ENCODE results near the gene ASIC2.

The ASIC2 gene

GRCh38 chr17:33057564-33057963, 235.5 kb downstream of the ASIC2 start:
- no peak for DNase-seq (ENCODE audit: low spot score)

DNA sequence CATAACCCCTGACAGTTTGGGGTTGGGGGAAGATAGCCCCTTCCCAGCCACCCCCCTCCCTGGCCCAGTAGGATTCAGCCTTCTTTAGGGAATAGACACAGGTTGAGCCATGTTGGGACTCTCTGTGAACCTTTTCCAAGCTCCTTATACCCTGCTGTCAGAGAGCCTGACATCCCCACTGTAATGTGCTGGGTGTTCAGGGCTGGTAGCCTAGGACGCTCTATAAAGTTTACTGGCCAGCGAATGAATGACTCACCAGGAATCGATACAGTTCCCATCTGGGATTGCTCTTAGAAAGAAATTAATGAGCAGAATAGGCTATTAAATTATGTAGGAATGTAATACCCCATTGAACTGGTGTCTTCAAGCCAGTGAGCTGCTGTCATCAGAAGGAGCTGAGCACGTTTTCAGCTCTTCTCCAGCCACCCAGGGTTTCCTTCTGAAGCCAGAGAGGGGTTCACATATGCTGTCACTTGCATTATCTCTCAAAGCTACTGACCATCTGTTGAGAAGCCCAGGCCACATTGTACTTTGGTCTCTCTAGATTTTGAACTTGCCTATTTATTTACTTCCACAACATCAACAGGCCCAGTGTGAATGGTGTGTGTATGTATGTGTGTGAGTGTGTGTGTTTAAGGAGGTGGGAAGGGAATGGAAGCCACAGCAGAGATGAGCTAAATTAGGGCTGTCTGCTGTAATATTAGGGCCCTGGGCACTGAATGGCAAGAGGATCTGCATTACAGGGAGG, 236.5 kb downstream of the ASIC2 start:
- no peak for DNase-seq (ENCODE audit: low spot score)

GRCh38 chr17:33055746-33056145, 237.3 kb downstream of the ASIC2 start:
- no peak for DNase-seq (ENCODE audit: low spot score)

- no peak for DNase-seq (ENCODE audit: low spot score)
These were observed 237.9 kb downstream of the ASIC2 start for GRCh38 chr17:33055171-33055611.

DNA sequence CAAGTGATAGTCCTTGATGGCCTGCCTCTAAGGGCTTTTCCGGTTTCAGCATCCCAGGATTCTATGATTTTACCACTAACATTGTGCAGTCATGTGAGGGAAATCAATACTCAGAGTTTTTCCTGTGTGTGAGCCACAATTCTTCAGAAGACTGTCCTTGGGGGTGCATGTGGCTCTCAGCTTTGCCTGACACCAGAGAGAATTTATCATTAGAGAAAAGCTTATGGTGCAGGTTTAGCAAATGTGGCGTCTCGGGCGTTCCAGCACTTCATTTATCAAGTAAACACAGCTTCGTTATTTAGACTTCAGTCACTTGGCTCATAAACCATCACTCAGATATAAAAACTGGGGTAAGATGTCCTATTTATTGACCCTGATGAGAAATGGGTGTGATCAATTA, 238.7 kb downstream of the ASIC2 start:
- no peak for DNase-seq (ENCODE audit: low spot score)

GRCh38 chr17:33053676-33054075, 239.4 kb downstream of the ASIC2 start:
- DNase-seq (ENCODE audit: low spot score), result no peak

GRCh38 chr17:33052856-33053255, 240.2 kb downstream of the ASIC2 start:
- no peak for DNase-seq (ENCODE audit: low spot score)

DNA sequence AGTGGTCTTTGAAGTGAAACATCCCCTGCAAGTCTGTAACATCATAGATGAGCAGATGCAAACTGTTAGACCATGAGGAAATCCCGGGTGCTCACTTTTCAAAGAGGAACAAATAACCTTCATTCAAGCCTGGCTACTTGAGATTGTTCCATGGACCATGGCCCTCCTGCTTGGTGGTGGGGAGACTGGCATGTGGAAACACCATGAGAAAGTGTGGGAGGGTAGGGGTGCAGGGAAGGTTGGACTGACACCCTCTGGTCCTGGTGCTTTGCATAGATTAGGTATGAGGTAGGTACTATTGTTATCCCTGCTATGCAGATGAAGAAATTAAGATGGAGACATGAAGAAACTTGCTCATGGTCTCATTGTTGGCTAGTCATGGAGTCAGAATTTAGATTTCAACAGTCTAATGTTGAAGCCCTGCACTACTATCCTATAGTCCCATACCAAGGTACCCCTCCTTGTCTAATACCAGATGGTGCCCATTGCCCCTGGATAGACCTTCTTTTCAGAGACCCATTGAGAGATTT, 242.4 kb downstream of the ASIC2 start:
- DNase-seq (ENCODE audit: low spot score), result no peak

DNA sequence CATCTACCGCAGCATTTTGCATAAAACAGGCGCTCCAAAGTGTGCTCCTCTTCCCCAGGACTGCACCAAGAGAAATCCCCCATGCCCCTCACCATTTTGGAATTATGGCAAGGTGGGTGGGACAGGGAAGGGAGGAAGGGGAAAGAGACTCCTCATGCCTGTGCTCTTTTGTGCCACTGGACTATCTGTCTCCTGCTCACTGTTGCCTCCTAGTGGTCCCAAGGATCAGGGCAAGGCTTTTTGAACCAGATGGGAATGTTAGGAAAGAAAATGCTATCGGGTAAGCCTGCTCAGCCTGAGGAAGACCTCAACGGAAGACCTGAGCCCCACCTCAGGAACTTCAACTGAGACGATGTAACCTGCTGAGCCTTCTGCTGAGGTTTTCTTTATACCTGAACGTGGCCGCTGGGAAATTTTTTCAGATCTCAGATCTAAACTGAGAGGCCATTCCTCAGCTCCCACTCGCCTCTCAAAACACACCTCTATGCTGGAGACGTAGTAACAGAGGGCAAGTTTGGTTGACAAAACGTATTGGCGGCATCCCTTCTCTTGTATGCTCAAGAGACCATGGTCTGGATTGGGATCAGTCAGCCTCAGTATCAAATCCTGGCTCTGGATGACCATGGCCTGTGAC, 243.2 kb downstream of the ASIC2 start:
- no peak for DNase-seq (ENCODE audit: low spot score)

DNA sequence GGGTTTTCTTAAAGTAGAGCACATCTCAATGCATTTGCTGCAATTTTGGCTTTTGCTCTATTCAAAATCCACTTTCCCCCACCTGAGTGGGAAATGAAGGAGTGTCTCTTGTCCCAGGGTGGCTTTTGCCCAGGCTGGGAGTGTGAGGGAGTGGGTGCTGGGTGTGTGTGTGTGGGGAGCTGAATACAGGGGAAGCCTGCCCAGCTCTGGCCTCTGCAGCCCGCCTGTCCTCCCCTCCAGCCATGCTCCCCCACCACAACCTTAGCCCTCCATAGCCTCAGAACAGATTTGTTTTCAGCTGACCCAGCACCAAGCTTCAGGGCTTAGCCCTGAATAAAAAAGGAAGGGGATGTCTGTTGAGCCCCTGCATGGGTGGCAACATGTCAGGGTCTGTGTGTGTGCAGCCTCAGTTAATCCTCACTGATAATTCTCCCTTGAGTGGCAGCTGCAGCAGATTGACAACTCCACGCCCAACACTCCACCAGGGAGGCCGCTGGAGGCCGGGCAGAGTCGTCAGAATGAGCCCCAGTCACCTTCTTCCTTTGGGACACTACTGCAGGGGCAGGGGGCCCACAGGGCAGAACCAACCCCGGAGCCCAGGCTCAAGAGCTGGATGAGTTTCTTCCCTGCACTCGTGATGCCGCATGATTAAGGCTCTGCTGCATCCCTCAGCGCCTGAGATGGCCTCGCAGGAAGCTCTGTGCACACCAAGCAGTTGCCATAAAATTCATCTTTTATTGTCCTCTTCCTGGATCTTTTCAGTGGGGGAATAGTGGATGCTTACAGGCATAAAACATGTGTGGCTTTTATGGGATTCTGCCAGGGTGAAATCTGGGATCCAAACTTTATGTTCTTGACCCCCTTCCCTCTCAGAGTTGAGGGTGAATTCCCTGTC, 246.5 kb downstream of the ASIC2 start:
- no peak for DNase-seq (ENCODE audit: low spot score)

GRCh38 chr17:33045216-33045615, 247.9 kb downstream of the ASIC2 start:
- DNase-seq (ENCODE audit: low spot score), result no peak

GRCh38 chr17:33044771-33045170, 248.3 kb downstream of the ASIC2 start:
- DNase-seq (ENCODE audit: low spot score), result no peak

DNA sequence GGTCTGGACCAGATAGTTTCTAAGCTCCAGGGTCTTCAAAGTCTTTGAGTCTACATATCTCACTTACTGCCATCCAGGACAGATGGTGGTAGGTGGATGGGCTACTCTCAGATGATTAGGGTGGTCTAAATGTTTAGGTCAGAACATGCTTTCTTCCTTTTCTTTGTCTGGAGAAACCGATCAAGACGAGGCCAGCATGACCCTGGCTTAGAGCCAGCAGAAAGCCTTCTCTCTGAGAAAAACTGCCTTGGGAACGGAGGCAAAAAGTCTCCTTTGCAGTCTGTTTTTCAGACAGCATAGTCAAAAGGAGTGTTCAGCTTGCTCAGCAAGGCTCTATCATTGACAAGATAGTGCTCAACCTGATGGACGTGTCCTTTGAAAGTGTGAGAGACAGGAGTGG, 252.6 kb downstream of the ASIC2 start:
- no peak for DNase-seq (ENCODE audit: low spot score)

DNA sequence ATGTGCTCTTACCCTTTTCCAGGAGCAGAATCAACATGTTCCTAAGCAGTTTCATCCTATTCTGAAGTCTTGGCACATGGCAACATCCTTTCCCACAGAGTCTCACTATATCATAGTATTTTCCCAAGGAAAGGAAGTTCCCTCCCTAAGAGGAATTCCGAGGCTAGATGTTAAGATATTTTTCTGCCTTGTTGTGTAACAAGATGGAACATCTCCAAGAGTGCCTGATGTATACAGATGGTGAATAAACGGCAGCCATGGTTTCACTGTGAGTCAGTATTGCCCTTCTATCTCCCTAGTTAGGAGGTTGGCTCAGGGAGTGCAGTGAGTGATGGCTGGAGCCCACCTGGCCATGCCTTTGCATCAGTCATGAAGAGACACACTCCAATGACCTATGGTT, 253.2 kb downstream of the ASIC2 start:
- no peak for DNase-seq (ENCODE audit: low spot score)

- DNase-seq (ENCODE audit: low spot score), result no peak
These were observed 254.4 kb downstream of the ASIC2 start for GRCh38 chr17:33038740-33039139.

GRCh38 chr17:33033176-33033575, 259.9 kb downstream of the ASIC2 start:
- DNase-seq (ENCODE audit: low spot score), result no peak

DNA sequence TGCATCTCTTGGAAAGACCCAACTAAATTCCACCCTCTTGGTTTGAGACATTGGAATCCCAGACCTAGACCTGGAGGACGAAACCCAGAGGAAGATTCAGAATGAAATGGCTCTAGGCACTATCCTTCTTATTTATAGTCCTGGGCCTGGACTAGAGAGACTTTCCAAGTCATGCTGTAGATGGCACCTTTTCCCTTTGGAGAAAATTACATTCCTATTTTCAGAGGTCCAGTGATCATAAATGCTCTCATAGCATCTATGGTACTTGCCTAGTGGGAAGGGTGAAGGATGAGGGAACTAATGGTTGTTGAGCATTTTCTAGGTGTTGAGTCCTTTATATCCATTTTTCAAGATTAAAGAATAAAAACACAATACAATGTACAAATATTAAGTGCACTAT, 264.3 kb downstream of the ASIC2 start:
- no peak for DNase-seq (ENCODE audit: low spot score)

DNA sequence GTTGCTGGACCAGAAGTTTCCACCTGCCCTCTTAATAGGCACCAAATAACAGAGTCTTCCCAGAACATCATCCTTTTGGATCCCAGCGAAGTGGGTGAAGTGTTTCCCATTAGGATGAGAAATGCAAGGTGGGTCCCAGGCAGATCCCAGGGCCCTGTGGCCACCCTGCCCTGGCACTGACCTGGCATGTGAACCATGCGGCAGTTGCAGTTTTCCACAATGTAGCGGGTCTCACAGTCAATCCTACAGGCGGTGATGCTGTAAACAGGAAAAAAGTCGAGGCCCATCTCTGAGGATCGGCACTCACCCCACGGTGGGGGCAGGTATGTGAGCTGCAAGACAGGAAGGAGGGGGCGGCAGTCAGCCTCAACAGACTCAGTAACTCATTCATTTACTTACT, 265.0 kb downstream of the ASIC2 start:
- DNase-seq (ENCODE audit: low spot score), result no peak

GRCh38 chr17:33024688-33025486, 268.2 kb downstream of the ASIC2 start:
- no peak for DNase-seq (ENCODE audit: low spot score)

GRCh38 chr17:33023790-33024189, 269.3 kb downstream of the ASIC2 start:
- DNase-seq (ENCODE audit: low spot score), result no peak

- no peak for DNase-seq (ENCODE audit: low spot score)
These were observed 271.2 kb downstream of the ASIC2 start for GRCh38 chr17:33021731-33022408.

Measured in left forelimb (tissue), 1 donor.